HG03097 (cell line): Measurements from ENCODE around the gene ZNF625.

ENCODE experiments used
- ATAC-seq: cut with Tn5 transposase; IDR thresholded peaks from one replicate; pipeline ENCODE4 v1.9.1; 2021; ENCODE audit not compliant: unreplicated experiment, low FRiP score

The ZNF625 gene

DNA sequence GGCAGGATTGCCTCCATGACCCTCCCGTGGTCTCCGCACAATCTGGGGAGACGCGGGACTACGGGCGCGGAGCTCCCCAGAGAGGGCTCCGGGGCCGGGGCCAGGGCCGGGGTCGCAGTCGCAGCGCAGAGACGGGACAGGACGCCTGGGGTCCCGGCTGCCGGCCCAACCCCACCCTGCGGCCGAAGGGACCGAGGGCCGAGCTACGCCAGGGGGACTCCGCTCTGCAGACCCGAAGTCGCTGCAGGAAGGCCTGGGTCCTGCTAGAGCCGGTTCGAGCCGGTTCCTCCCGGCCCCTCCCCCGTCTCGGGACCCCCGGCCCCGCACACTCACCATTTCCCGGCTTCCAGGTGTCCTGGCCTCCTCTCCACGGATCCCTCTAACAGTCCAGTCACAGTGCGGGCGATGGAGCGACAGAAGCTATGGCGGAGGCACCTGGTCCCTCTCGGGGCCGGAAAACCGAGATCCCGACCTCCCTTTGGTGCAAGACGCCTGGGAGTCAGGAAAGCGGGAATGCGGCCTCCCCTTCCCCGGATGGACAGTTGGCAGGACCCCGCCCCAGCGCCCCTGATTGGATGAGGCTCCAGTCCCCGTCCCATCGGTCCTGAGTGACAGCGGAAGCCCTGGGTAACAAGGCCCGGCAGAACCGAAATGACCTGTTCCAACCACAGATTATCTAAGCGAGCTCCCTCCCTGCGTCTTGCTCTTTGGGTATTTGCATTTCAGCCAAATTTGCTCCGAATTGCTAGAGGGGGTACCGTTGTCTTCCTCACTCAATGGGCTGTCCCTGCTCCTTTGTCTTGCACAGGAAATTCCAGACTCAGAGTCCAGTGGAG lies at the start of gene ZNF625:
Gene ZNF625 (minus strand): TSS at position 512 of the 836 bp plus-strand sequence. CDS start 176 bp downstream, at position 336.
- ATAC-seq: peak; percentile 67

DNA sequence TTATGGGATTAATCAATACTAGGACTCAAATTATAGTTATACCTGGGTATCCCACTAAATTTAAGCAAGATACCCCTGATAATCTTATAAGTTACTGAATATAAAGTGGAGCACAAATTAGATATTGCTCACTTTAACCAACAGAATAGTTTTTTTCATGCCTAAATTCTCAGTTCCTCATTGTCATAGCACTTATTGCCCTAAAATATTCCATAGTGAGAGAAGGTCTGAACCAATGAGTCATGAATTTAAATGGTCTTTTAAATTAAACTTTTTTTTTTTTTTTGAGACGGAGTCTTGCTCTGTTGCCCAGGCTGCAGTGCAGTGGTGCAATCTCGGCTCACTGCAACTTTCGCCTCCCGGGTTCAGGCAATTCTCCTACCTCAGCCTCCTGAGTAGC lies 48.8 kb upstream of the ZNF625 start:
- ATAC-seq: no peak

DNA sequence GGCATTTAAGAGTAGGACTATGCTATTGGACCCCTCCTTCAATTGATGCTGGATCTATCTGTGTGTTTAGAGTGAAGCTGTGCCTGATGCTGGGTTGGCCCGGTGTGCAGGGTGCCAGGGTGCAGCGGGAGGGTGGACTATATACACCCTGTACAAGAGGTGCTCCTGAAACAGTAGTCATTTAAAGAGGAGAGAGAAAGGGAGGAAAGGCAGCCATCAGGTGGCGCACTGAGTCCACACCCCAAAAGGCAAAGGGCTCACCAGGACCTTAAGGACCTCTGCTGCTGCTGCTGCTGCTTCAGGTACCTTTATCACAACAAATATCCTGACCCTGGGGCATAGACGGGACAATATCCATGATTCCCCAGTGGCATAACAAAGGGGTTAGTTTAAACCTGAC lies 45.7 kb upstream of the ZNF625 start:
- ATAC-seq: no peak

DNA sequence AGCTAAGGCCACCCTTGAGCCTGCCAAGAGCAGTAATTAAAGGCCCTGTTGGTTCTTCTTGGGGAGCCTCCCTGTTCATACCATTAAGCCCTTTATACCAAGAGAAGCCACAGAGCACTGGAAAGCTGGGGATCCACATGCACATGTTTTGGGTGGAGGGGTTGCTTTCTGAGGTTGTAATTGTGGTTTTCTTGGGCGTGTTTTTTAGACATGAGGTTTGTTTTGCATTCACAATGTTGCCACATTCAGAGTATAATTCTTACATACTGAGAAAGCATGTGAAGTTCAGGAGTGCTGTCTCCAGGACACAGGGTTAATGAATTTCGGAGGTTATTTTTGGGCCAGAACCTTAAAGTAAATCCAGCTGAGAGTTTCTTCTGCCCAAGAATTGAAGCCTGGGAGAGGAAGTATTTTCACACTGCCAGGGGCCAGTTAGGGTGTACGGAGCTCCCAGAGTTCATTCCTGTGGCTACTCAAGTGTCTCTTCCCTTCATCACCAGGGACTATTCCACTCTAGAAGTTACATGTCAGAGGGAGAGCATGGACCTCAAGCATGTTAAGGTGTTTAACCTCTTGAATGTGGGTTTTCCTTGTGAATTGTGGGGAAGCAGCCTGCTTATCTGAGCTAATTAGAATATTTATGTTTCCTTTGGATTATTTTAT lies 43.4 kb upstream of the ZNF625 start:
- ATAC-seq: no peak

DNA sequence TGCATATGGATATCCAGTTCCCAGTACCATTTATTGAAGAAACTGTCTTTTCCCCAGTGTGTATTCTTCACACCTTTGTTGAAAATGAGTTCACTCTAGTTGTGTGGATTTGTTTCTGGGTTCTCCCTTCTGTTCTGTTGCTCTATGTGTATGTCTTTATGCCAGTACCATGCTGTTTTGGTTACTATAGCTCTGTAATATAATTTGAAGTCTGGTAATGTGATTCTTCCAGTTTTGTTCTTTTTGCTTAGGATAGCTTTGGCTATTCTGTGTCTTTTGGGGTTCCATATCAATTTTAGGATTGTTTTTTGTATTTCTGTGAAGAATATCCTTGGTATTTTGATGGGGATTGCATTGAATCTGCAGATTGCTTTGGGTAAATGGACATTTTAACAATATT lies 41.6 kb upstream of the ZNF625 start:
- ATAC-seq: no peak

DNA sequence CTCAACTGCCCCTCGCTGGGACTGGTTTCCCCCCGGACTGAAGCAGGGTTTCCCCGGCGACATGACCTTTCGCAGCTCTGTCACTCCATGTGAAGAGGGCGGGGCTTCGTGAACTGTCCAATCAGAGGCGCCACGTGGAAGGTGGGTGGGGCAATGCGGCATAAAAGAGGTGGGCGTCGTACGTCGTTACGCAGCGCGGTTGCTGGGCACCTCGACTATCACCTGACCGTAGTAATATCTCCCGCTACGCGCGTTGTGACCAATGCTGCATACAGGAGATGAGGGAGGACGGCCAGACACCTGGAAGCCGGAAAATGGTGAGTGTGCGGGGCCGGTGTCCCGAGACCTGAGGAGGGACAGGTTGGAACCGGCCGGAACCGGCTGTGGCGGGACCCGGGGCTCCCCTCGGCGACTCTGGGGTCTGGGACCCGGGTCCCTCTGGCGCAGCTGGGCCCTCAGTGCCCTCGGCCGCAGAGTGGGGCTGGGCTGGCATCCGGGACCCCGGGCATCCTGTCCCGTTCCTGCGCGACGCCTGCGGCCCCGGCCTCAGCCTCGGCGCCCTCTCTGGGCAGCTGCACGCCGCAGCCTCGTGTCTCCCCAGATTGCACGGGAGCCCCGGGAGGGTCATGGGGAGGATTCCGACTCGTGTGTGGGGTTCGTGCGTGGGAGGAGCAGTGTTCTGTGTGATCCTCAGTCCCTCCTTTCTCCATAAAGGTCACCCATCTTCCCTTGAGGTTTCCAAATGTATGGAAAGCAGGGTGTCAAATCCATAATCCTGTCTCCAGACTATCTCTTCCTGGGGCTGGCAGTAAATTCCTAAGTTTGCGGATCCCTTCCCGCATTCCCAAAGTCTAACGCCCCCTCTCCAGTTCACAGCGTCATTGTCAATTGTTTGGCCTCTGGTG lies 38.5 kb upstream of the ZNF625 start:
- no peak for ATAC-seq

DNA sequence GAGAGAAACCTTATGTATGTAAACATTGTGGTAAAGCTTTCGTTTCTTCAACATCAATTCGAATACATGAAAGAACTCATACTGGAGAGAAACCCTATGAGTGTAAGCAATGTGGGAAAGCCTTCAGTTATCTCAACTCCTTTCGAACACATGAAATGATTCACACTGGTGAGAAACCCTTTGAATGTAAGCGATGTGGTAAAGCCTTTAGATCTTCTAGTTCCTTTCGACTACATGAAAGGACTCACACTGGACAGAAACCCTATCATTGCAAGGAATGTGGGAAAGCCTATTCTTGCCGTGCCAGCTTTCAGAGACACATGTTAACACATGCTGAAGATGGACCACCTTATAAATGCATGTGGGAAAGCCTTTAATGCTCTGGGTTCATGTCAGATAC lies 31.1 kb upstream of the ZNF625 start:
- no peak for ATAC-seq

DNA sequence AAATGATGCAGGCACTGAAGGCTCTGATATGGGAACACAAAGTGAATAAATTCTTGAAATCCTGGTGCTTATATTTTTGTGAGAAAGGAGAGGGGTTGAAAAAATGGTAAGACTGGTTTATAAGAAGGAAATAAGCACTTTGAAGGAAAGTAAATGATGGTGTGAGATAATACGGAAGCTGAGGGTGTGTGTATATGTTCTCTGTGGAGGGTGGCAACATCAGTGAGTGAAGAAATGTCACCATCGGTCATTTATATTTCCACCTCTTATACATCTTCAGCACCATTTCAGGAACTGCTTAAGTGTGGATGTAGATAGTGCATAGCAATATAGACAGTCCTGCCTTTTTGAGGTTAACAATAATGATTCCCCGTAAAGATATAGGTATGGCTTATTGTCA lies 23.8 kb upstream of the ZNF625 start:
- no peak for ATAC-seq

DNA sequence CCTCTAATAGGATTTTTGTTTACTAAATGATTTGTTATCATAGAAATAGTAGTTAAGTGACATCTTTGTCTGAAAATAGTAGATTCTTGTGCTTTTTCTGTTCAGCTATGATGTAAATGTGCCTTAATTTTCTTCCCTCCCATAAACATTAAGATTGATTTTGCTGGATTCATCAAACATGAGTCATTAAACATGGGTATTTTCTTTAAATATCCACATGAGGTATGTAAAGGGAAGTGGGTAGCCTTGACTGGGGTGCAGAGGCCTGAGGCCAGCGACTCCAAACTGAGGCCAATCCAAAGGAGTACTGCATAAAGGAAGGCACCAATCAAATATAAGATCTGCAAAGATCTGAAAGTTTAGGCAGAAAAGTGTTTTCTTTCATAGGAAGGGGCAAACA lies 10.1 kb upstream of the ZNF625 start:
- ATAC-seq: no peak

DNA sequence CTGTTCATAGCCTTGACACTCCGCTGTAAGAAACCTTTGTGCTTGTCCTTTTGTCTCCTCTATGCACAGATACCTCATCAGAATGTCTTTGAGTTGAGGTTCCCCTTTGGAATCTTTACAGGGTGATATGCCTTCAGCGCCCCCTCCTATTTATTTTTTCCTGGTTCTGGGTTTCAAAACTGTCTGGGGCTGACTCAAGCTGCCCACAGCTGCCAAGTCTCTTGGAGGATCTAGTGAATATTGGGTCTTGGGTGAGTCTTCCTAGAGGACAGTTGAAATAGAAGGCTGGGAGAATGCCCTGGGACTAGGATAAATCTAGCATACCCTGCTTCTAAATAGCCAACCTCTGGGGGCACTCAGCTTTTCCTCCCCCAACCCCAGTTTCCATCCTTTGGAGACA lies 7.3 kb upstream of the ZNF625 start:
- no peak for ATAC-seq

DNA sequence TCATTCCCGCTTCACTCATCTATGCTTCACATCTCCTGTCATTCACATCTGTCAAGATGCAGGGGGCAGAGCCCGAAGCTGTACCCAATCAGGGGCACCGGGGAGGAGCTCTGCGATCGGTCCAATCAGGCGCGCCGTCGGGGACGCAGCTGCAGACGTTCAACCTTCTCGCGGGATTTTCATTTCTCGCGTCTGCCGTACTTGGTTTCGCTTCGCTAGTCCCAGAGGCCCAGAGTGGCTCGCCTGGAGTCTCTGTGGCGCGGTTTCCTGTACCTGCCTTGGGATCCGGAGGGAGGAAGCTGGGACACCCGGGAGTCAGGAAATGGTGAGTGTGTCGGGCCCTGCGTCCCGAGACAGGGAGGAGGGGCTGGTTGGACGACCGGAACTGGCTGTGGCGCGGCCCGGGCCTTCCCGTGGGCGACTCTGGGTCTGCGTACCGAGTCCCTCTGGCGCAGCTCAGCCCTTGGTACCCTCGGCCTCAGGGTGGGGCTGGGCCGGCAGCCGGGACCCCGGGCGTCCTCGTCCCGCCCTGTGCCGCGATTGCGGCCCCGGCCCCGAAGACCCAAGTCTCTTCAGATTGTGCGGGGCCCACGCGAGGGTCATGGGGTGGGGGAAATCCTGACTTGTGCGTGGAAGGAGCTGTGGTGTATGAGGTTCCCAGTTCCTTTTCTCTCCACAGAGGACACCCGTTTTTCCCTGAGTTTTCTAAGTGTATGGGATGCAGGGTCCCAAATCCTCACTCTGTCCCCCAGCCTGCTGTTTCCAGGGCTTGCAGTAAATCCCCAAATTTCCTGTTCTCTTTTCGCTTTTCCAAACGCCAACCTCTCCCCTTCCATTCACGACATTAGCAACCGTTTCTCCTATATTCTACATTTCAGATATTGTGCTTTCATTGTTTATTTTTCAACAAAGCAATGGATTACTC lies 6.6 kb upstream of the ZNF625 start, which contains the start of gene ZNF136:
Gene ZNF136 (plus strand): TSS at position 215 of the 925 bp plus-strand sequence. CDS start 108 bp downstream, at position 323.
- peak; percentile 91 for ATAC-seq

DNA sequence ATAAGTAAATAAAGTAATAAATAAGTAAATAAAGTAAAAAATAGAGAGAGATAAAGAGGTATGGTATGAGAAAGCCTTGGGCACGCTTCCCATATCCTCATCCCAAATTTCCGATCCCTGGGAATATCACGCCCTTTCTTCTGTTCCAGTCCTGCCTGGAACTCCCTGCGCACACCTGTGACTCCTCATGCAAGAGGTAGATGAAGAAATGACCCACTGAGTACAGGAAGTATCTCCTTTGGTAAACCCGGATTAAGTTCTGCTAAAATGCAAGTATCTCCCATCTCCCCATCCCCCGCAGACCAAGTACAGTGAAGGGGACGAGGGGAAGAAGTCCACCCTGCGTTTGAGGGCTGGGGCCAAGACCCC lies 6.0 kb upstream of the ZNF625 start:
- no peak for ATAC-seq

DNA sequence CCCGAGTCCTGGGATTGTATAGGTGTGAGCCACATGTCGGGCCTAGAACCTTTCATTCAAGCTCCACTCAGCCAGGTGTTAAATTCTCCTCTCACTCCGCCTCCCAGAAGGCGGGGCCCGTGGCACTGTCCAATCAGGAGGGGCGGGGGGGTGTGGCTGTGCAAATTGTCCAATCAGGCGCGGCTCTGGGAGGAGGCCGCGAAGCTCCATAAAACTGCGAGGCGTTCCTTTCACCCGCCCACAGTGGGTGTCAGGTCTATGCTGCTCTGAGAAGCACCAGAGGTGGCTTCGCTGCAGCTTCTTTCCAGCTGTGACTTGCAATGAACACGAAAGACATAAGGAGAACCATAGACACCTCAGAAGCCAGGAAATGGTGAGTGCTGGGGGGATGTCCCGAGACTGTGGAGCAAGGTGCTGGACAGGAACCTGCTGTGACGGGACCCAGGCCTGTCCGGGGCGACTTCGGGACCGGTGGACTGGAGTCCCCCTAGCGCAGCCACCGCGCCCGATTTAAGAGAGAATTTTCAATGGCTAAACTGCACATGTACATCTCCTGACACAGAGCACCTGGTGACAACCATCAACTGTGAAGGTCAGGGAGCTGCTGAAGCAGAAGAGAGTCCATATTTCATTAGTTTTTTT lies 3.4 kb upstream of the ZNF625 start:
- no peak for ATAC-seq

DNA sequence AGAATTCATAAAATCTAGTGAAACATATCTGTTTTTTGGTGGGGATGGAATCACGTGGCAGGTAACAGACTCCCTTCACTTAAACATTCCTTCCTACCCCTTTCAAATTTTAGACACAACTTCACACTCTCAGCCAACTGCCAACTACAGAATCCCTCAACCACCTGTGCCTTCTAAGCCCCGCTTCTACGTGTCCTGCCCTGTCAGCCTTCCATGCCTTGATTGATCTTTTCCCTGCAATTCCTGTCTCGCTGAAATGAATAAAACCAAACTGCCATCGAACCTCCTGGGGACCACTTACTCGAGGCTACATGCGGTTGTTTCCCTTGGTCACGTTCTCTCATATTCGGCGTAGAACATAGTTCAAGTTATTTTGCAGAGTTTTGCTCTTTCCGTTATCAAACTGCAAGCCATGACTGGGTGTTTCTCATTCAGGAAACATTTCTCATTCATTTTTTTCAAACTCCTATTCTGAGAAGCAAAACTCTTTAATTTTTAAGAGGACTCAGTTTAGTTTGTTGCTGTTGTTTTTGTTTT lies 1.1 kb downstream of the ZNF625 start:
- ATAC-seq: peak; percentile 11

DNA sequence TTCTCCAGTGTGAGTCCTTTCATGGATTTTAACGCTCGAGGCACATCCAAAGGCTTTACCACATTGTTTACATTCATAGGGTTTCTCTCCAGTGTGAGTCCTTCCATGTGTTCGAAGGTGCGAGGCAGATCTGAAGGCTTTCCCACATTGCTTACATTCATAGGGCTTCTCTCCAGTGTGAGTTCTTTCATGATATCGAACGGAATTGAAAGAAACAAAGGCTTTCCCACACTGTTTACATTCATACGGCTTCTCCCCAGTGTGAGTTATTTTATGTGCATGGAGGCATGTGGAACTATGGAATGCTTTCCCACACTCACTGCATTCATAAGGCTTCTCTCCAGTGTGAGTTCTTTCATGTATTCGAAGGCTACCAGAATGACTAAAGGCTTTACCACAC lies 11.2 kb downstream of the ZNF625 start:
- ATAC-seq: no peak

DNA sequence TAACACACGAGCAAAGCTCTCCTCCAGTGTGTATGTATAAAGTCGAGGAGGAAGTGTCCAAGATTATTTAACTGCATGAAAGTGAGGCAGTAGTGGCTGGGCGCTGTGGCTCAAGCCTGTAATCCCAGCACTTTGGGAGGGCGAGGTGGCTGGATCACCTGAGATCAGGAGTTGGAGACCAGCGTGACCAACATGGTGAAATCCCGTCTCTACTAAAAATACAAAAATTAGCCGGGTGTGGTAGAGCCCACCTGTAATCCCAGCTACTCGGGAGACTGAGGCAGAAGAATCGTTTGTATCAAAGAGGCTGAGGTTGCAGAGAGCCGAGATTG lies 15.2 kb downstream of the ZNF625 start:
- ATAC-seq: no peak

DNA sequence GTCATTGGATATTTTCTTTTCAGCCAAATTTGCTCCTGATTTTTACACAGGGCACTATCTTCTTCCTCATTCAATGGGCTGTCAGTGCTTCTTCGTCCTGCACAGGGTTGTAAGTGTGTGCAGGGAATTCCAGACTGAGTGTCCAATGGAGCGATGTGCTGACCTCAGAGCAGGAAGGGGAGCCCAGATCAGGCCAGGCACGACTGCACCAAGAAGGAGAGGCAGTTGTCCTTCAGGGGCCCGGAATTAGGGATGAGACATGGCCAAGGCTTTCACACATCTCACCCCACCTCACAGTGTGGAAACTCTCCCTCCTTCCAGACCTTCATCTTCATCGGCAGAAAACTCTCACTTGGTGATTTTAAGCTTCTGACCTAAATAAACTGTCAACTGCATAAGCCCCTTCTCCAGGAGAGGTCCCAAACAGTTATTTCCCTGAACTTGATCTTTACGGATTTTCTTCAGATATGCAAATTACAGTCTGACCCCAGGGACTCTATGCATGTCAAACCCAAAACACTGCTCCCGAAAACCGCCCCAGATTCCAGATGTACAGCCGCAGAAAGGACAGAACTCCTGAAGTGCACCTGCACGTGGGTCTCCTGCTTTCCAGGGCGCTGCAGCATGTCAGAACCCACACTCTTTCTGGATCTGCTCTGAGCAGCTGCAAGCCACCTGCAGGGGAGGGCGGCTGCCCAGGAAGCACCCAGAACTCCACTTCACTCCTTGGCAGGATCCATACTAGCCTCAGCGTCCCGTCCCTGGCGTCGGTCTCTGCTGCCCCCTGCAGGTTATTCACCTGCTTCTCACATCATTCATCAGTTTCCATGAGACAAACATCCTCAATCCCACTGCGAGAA lies 15.8 kb downstream of the ZNF625 start:
- peak; percentile 48 for ATAC-seq

DNA sequence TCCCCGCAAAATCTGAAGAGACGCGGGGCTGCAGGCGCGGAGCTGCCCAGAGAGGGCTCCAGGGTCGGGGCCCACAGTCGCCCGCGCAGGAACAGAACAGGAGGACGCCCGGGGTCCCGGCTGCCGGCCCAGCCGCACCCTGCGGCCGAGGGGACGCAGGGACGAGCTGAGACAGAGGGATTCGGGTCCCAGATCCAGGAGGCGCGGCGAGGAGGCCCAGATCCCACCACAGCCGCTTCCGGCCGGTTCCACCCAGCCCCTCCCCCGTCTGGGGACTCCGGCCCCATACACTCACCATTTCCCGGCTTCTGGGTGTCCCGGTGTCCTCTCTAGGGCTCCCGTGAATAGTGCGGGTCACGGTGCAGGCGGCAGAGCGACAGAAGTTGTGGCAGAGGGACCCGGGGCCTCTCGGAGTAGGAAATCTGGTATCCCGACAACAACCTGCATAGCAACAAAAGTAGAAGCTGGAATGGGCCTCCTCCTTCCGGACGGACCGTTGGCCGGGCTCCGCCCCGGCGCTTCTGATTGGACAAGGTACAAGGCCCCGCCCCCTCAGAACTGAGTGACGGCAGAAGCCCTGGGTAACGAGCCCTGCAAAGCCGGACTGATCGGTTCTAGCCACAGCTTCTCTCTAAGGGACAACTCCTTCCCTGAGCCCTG lies 16.5 kb downstream of the ZNF625 start, which contains the start of gene ZNF20:
Gene ZNF20 (minus strand): TSS at position 466 of the 660 bp plus-strand sequence. CDS start 168 bp downstream, at position 298.
- ATAC-seq: peak; percentile 92
